DMS153 (cell line): ENCODE data around the gene PRUNE2.

Experiments
- DNase-seq: peaks from one replicate; lab custom pipeline; 2025; lab: John Stamatoyannopoulos, UW

PRUNE2 gene

DNA sequence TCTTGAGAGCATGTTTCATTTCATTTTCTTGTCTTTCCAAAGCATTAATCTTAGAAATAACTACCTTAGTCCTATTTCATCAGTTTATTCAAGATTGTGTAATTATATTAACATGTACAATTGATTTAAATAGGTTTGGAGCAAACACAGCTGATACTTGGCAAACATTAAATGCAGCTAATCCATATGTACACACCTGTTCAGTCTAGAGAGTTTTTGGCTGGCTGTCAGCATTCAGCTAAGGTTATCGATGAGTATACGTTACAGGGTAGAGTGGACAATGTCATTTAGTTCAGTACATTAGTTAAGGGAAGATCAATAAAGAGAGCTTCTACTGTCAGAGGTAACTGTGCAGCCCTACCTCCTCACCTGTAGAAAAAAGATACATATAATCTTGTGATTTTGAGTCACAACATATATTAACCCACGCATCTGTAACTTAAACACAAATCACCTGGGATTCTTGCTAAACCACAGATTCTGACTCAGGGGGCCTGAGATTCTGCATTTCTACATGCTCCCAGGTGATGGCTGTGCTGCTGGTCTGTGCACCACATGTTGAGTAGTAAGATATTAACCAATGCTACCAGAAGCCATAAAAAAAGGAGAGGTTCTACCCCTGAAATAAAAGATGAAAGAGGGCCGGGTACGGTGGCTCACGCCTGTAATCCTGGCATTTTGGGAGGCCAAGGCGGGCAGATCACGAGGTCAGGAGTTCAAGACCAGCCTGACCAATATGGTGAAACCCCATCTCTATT, 175.8 kb downstream of the PRUNE2 start:
- peak; percentile 70 for DNase-seq

DNA sequence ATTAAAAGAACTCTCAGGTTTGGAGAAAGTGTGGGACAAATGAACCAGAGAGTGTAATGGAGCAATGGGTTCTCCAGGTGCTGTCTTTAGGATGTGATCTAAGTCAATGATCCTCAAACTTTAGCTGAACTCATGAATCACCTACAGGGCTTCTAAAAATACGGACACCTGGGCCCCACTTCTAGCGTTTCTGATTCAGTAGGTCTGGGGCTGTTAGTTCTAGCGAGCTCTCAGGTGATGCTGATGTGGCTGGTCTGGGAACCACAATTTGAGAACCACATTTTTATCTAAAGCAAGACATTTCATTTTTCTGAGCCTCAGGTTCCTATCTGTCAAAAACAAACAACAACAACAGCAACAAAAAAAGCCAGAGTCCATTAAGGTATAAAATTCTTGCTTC, 176.8 kb downstream of the PRUNE2 start:
- no peak for DNase-seq

DNA sequence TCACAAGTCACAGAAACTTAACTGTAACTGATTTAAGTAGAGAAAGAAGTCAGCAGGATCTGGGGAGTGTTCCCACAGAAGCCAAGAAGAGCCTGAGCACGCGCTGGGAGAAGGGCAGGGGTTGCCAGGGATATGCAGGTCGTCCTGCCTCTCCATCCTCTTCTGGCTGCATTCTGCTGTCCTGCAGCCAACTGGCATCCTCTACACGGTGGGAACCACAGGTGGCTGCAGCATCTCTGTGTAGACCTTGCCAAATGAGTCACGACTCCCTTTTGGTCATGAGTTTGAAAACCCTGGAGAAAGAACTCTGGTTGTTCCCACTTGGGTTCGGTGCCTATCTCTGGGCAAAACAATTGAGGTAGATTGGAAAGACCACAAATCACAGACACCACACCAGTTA, 180.0 kb downstream of the PRUNE2 start:
- DNase-seq: no peak

DNA sequence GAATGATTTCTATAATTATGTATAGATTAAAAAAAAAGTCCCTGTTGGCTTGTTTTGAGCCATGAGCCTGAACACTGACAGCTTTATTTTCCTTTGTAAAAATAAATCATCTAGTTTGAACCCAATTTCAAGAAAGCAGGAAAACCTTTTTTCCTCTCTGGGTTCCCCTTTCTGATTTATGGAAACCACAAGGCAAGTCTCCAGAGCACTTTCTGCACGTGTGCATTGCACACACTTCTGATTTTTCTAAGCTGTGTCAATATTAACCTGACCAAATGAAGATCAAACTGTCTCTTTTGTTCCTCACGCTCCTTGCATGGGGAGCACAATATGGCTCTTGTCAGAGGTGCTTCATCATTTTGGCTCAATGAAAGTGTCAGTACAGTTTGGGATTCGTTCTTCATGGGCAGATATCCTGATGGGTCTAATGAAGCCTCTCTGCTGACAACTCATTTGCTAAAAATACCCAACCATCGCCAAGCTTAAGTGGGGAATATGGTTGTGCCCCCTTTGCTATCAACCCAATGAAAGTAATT, 180.8 kb downstream of the PRUNE2 start:
- peak; percentile 85 for DNase-seq

DNA sequence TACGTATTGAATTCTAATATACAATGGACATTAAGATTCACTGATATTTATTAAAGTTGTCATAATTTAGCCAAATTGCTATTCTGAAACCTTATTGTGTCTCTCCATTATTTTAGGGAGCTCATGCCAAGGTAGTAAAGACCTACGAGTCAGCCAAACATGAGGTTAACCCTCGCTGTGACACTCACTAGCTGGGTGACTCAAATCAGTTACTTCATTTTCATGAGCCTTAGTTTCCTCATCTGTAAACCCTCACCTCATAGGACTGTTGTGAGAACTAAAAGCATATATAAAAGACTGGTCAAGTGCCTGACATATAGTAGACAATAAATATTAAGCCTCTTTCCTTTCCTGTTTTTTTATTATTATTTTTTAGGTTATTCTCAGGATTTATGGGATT, 185.7 kb downstream of the PRUNE2 start:
- no peak for DNase-seq

DNA sequence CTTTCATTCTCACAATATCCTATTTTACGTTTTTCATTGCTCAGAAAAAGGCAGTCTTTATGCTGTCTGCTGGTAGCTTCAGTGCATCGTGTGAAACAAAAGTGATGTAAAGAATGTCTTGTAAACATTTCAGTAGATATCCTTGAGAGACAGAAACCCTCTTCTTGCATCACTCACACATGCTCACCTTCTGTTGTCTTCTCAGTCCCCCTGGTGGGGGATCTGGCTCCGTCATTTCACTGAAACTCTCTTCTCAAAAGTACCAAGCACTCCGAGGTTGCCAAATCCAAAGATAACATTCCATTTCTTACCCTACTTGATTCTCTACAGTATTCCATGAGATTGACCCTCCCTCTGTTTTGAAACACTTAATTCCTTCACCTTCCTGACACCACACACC, 187.7 kb downstream of the PRUNE2 start:
- DNase-seq: no peak

DNA sequence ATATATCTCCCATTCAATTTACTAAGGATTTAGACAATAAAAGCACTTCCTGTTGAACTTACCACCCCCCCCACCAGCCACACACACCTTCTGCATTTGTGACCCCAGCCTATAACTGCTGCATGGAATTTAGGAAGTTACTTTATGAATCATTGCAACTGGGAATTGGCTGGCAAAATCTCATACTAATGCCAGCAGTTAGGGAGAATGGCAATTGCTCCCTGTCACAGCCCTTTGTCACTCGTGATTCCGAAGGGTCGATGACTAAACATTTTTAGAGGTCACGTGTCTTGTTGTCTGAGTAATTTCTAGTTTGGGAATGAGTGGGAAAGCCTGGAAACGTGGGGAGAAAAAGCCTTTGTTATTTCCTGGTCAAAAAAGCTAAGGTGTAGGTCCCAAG, 188.3 kb downstream of the PRUNE2 start:
- DNase-seq: peak; percentile 53

DNA sequence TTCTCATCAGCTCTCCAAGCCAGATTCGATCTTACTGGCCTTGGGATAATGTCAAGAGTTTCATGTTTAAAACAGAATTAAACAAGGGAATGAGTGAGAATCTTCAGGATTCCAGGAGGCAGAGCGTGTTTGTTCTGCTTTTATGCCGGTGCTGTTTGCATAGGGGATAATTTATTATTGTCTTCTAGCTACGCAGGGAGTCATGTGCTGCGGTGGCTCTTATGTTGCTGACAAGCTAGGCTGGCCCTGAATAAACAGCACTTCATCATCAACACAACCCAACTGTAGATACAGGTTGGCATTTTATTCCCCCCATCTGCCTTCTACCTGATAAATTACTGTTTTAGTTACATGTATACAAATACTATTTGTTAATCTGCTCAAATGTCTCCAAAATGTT, 188.7 kb downstream of the PRUNE2 start:
- peak; percentile 86 for DNase-seq

DNA sequence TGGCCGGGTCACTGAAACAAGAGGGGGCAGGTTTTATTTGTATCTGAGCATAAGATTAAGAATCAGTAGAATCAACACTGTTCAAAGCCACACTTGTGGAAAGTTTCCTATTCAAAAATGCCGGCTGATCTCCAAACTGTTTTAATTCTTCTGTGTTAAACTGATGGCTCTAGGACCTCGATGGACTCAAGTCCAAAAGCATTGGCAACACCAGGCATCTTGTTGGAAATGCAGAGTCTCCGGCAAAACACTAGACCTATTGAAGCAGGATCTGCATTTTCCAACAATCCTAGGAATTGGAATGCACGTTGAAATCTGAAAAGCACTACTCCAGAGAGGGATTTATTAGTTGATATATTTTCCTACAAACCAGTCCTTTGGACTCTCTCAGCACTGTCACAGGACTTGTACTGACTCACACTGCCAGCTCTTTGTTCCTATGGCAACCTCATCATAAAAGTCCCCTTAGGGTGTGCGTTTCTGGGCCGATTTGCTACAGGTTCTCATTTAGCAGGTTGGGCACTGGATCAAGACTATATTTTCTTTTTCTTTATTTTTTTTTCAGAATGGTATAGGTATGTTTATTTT, 189.7 kb downstream of the PRUNE2 start:
- peak; percentile 27 for DNase-seq

DNA sequence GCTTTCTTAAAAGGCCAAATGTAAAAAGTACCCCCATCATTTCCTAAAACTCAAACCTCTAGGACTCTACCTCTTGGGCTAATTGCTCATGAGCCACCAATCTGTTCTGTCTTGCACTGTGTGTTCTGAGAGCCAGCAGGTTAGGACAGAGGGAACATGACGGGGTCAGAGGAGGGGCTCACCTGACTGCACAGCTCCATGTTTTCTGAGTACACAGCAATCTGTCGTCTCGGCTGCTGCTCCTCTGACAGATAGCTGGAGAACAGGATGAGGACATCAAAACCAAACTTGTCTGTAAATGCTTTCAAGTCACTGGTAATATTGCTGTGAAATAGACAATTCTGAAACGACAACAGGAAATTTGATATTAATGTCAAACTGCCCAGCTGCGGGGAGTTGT, 192.5 kb downstream of the PRUNE2 start:
- DNase-seq: no peak

DNA sequence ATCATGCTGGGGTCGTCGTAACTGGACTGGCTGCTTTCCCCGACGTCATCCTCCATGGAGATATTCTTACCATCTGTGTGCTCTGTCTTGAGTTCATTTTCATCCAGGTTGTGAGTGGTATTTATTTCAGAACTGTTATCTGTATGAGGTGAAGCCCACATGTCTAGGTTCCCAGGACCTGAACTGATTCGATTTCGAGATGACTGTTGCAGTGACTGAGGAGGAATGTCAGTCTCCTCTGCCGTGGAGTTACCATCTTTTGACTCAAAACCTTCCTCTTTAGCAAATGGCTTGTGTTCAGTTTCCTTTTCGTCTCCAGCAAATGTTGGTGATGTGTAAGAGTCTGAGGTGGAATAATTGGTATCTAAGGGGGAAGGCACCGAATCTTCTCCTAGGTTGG, 196.9 kb downstream of the PRUNE2 start:
- no peak for DNase-seq

DNA sequence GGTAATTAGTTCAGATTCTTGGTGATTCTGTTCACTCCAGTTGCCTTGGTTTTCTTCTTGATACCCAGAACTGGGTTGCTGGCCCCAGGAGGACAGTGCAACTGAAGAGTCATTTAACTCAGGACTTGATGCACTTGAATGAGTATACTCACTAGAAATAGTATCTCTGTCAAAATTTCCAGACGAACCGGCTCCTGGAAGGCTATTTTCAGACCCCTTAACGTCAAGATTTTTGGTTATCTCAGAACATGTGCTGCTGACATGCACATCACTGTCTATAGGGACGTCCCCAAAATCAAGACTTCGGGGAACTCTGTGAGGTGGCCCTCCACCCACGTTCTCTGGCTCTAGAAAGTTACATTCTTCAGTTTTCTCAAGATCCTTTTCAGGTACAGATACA, 198.4 kb downstream of the PRUNE2 start:
- no peak for DNase-seq

DNA sequence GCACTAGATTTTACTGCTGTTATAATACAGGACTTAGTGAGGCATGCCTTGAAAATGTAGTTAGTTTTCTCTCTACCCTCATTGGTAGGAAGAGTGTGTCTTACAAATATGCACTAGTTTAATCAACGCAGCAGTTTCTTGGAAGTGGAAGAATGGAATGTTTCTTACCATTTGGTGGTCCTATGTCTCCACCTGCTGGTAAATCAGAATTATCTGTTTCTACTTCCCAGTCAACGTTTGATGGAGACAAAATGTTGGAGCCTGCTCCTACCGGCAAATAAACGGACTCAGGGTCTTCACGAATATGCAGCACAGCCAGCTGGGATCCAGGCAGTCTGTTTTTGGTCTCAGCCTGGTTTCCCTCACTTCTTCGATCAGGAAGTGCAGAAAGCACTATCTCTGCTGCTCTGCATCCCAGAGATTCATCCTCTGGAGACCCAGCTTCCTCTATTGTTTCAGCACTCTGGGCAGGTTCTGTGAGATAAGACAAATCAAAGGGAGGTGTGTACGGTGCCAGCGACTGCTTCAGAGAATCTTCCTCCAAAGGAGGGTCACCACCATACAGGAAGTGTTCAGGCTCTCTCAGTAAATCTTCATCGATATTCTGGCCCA, 201.2 kb downstream of the PRUNE2 start:
- DNase-seq: peak; percentile 76

DNA sequence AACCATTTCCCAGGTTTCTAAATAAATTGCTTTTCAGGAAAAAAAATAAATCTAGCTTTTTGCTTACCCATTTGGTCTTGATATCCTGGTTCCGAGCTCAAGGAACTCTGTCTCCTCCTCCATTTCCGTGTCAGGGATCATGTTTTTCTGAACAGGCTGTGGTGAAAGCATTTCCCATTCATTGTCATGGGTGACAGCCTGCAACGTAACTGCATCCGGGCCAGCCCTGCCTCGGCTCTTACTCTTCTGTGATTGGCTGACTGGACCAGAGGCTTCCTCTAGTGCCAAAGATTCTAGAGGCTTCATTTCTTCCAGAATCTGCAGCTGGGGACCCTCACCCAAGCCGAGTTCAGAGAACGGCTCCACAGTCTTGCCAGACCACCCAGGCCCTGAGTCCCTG, 202.6 kb downstream of the PRUNE2 start:
- DNase-seq: no peak

DNA sequence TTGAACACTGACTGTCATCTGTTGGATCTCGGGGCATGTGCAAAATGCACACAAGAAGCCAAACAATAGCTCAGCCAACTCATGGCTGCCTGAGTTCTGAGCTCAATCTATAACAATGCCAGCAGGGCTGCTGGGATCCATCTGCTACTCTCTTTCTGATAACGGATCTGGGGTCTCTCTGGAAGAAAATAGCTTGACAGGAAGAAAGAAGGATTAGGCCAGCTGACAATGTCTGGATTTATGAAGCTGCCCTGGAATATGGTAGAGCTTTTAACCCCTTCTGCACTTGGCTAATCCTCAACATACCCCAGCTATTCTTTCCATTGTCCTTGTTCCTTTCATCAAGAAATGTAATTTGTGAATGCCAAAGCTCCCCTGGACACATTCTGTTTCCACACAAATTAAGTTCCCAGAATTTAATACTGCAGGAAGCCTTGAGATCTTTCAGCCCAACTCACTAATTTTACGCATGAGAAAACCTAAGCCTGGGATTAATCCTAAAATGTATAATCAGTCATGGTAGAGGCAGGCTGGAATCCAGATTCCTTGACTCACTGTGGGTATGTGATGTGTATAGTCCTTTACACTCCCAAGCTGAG, 204.4 kb downstream of the PRUNE2 start:
- no peak for DNase-seq

DNA sequence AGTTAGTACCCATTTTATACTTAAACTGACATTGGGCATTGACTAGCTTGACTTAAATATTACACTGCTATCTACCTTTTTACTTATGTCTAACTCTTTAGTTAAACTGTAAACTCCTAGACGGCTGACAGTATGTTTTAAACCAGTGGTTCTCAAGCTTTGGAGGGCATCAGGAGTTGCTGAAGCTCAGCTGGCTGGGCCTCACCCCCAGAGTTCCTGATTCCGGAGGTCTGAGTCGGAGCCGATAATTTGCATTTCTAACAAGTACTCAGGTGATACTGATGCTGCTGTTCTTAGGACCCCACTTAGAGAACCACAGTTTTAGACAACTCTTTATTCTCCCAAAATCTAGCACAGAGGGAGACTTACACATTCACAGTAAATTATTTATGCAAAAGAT, 205.0 kb downstream of the PRUNE2 start:
- DNase-seq: no peak

DNA sequence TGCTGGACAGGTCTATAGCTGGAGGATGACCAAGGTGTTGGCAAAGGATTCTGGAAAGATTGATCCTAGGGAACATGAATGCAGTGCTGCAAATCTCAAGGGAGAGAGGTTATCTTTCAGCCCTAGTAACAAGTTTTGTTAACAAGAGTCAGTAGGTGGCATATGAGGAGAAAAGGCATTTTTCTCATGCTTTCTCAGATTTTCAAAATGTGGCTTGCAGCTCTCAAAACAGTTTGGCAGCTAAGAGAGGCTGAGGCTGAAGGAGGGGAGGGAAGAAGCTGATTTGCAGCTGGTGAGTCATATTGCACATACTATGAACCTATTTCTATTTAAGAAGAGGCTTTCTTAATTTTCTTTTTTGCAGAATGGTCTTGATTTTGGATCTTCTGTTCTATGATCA, 205.9 kb downstream of the PRUNE2 start:
- DNase-seq: no peak

DNA sequence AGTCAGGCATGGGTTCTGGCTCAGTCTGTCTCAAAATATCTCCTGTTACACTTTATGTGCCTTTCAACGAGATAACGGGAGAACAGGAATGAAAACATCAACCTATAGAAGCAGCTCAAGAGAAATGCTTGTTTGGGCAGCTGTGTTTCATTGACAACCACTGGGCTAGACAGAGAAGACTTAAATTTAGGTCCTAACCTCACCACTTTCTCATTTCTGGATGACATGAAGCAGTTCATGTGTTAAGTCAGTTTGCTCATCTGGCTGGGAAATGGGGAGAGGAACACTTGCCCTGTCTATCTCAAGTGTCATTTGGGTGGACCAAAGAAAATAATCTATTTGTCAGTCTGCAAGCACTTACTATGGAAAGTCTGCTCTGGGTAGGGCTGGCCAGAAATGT, 208.4 kb downstream of the PRUNE2 start:
- no peak for DNase-seq

DNA sequence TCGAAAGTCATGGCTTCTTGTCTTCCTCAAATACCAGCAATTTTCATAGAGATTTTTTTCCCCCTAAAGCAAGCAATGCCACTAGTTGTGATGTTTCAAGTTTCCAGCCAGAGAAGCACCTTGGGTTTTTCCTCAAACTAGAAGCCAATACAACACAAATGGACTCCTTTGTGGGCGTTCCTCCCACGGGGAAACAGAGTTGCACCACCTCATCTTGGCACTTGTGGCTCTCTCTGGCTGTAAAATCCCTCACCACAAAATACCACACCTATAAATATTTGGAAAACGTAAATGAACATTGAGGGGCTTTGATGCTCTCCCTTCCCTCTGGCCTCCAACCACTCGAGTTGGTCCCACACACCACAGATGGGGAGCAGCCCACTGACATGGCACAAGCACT, 208.8 kb downstream of the PRUNE2 start:
- no peak for DNase-seq

DNA sequence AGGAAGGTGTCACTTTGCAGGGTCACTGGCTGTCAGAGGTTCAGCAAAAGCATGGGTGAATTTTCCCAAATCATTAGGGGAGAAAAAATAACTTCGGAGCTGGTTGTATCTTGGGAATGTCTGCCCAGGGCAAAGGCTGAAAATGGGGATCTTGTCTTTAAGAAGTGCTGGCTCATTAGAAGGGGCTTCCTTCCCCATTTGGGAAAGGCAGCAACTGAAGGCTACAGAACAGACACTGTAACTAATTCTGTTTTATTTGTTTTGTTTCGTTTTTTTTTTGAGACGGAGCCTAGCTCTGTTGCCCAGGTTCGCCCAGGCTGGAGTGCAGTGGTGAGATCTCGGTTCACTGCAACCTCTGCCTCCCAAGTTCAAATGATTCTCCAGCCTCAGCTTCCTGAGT, 212.0 kb downstream of the PRUNE2 start:
- no peak for DNase-seq

DNA sequence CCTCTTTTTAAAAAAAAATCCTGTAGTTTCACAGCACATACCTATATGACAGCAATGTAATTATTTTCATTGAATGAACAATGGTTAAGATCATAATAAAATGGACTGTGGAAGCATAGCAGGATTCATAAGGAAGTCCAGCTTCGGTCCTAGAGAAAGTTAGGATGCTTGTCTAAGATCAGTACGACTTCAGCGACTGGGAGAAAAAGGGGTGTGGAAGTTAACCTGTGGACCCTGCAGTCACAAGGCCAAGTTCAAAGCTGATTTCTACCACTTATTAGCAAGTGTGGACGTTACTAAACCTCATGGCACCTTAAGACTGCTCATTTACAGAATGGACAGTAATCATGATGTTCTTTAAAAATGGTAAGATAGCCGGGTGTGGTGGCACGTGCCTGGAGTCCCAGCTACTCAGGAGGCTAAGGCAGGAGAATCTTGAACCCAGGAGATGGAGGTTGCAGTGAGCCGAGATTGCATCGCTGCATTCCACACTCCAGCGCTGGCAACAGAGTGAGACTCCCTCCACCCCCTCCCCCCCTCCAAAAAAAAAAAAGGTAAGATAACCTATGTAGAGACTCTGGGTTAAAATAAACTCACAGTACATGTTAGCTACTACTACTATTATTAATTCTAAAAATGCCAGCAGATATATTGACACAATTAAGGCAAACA, 213.3 kb downstream of the PRUNE2 start:
- no peak for DNase-seq
